ENCODE data around the gene SEMA6A. TPM values are rescaled to one million over a fixed set of nuclear protein-coding genes. Genes with fewer than 3 reads are reported as not detected.

Gene SEMA6A
- total and polyA plus RNA-seq, 4 donors, result 3.4 to 31.6 (median 12.0) TPM

DNA sequence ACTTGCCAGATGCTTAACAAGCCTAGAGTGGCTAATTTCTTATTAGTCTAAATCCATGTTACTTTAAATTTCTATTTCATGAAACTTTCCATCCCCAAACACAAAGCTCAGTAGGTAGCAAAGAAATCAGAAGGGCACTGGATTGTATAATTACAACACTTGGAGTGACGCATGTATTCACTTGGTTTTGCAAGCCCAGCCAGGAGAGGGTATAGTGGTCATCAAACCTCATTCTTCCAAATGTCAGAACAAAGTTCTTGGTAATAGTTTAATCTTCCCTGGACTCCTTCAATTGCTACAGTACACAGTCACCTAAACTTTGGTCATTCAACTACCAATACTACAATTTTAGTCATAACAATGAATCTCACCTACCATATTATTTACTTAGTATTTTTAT is 112.1 kb downstream of the SEMA6A start:
- Histone ChIP-seq H3K4me1 (ENCODE audit: control insufficient read depth in 5 of 5, insufficient read depth in 5 of 5, low read length in 5 of 5) (no peaks in the 10 kb centered on the region), H3K27ac (ENCODE audit: low read depth in 1 of 2, low read length in 1 of 2) (no peak overlapping the region), H3K9me3 (ENCODE audit: control insufficient read depth in 4 of 4, insufficient read depth in 3 of 4, low read length in 3 of 4) (peaks cover 0 to 2% (median 0%) of the 10 kb centered on the region in 4 donors), H3K27me3 (ENCODE audit: control insufficient read depth in 3 of 3, insufficient read depth in 3 of 3, low read length in 2 of 3) (no peaks in the 10 kb centered on the region), H3K4me3 (no peak overlapping the region), H3K9ac (ENCODE audit: insufficient read depth in 1 of 2, low read length in 2 of 2) (no peak overlapping the region), H3K36me3 (ENCODE audit: control insufficient read depth in 4 of 4, insufficient read depth in 4 of 4, low read length in 4 of 4) (peaks cover 0 to 6% (median 3%) of the 10 kb centered on the region in 4 donors)
- TF ChIP-seq, protein P1, sequence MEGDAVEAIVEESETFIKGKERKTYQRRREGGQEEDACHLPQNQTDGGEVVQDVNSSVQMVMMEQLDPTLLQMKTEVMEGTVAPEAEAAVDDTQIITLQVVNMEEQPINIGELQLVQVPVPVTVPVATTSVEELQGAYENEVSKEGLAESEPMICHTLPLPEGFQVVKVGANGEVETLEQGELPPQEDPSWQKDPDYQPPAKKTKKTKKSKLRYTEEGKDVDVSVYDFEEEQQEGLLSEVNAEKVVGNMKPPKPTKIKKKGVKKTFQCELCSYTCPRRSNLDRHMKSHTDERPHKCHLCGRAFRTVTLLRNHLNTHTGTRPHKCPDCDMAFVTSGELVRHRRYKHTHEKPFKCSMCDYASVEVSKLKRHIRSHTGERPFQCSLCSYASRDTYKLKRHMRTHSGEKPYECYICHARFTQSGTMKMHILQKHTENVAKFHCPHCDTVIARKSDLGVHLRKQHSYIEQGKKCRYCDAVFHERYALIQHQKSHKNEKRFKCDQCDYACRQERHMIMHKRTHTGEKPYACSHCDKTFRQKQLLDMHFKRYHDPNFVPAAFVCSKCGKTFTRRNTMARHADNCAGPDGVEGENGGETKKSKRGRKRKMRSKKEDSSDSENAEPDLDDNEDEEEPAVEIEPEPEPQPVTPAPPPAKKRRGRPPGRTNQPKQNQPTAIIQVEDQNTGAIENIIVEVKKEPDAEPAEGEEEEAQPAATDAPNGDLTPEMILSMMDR (IDR thresholded peaks at IDR 0.05; ENCODE audit: control extremely low read depth, extremely low read depth), result no peak
- WGBS, 2 donors, result 90 to 92% methylated on average over 1 of the region's 1 CpG
- DNase-seq, result no peak
- no peak for ATAC-seq (ENCODE audit: insufficient read depth, low FRiP score)

DNA sequence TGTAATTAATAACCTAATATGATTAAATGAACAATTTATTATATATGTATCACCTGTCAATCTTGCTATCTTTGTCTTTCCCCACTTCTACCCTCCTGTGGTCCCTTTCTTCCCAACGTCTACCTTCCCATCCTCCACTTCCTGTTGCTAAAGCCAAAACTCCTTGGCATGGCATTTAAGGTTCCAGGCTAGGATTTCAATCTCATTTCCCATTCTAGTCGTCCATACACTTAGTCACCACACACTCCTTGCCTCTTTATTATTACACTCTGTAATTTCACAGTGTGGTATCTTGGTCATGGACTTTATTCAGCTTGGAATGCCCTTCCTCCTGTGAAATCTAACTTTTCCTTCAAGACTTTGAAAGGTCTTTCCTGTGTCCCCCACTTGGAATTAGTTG is 115.3 kb downstream of the SEMA6A start:
- H3K36me3 ChIP-seq (ENCODE audit: control insufficient read depth in 4 of 4, insufficient read depth in 4 of 4, low read length in 4 of 4), result peaks cover 0 to 2% (median 0%) of the 10 kb centered on the region in 4 donors
- DNase-seq (no peak), ATAC-seq (ENCODE audit: insufficient read depth, low FRiP score) (no peak)
- H3K9me3 ChIP-seq (ENCODE audit: control insufficient read depth in 4 of 4, insufficient read depth in 3 of 4, low read length in 3 of 4), result no peaks in the 10 kb centered on the region
- WGBS, 2 donors, result 32 to 42% methylated on average over 2 of the region's 2 CpGs
- H3K27ac ChIP-seq (ENCODE audit: low read depth in 1 of 2, low read length in 1 of 2), result no peak overlapping the region
- TF ChIP-seq, protein P1 (IDR thresholded peaks at IDR 0.05; ENCODE audit: control extremely low read depth, extremely low read depth), result no peak
- no peak overlapping the region for H3K9ac ChIP-seq (ENCODE audit: insufficient read depth in 1 of 2, low read length in 2 of 2)
- peaks cover 0 to 9% (median 8%) of the 10 kb centered on the region in 5 donors for H3K4me1 ChIP-seq (ENCODE audit: control insufficient read depth in 5 of 5, insufficient read depth in 5 of 5, low read length in 5 of 5)
- no peak overlapping the region for H3K4me3 ChIP-seq
- no peaks in the 10 kb centered on the region for H3K27me3 ChIP-seq (ENCODE audit: control insufficient read depth in 3 of 3, insufficient read depth in 3 of 3, low read length in 2 of 3)

DNA sequence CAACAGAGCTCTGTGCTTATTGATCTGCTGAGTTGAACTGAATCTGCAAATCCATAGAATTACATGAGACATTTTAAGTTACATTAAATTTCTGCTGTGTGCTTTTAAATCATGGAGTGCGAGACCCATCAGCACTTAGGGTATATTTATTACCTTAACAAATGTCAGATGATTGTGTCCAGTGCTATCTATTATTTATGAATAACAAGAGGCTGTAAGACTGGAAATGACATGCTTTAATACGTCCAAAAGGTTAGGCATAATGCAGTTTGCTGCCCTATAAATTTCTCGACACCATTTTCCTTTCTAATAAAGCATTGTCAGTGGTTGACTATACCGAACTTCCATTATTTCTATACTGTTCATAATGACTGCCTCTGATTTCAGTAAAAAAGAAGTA is 117.6 kb downstream of the SEMA6A start:
- ATAC-seq (ENCODE audit: insufficient read depth, low FRiP score) (no peak), DNase-seq (no peak)
- H3K4me3 ChIP-seq, result no peak overlapping the region
- peaks cover 4 to 14% (median 10%) of the 10 kb centered on the region in 5 donors for H3K4me1 ChIP-seq (ENCODE audit: control insufficient read depth in 5 of 5, insufficient read depth in 5 of 5, low read length in 5 of 5)
- TF ChIP-seq, protein P1 (IDR thresholded peaks at IDR 0.05; ENCODE audit: control extremely low read depth, extremely low read depth), result no peak
- H3K27me3 ChIP-seq (ENCODE audit: control insufficient read depth in 3 of 3, insufficient read depth in 3 of 3, low read length in 2 of 3), result no peaks in the 10 kb centered on the region
- no peaks in the 10 kb centered on the region for H3K9me3 ChIP-seq (ENCODE audit: control insufficient read depth in 4 of 4, insufficient read depth in 3 of 4, low read length in 3 of 4)
- H3K36me3 ChIP-seq (ENCODE audit: control insufficient read depth in 4 of 4, insufficient read depth in 4 of 4, low read length in 4 of 4), result peaks cover 0 to 3% (median 1%) of the 10 kb centered on the region in 4 donors
- 99% methylated on average over 4 of the region's 4 CpGs for WGBS, 2 donors
- H3K27ac ChIP-seq (ENCODE audit: low read depth in 1 of 2, low read length in 1 of 2), result no peak overlapping the region
- no peak overlapping the region for H3K9ac ChIP-seq (ENCODE audit: insufficient read depth in 1 of 2, low read length in 2 of 2)

DNA sequence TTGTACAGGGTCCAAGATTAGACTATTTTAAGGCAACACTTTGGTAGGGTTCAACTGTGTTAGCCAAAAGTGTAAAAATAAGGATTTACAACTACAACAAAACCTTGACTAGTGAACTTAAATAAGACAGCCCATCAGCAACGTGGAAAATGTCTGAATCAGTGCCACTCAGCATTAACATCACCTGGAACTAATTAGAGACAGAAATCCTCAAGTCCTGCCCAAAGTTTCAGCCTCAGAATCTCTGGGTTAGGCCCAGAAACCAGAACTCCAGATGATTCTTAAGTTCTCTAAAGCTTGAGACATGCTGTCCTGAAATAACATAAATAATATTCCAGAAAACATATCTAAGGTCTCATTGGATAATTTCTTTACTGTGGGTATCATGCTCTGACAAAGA is 118.6 kb downstream of the SEMA6A start:
- H3K9ac ChIP-seq (ENCODE audit: insufficient read depth in 1 of 2, low read length in 2 of 2), result no peak overlapping the region
- no peak overlapping the region for H3K4me3 ChIP-seq
- TF ChIP-seq, protein P1 (IDR thresholded peaks at IDR 0.05; ENCODE audit: control extremely low read depth, extremely low read depth), result no peak
- no peaks in the 10 kb centered on the region for H3K9me3 ChIP-seq (ENCODE audit: control insufficient read depth in 4 of 4, insufficient read depth in 3 of 4, low read length in 3 of 4)
- H3K27me3 ChIP-seq (ENCODE audit: control insufficient read depth in 3 of 3, insufficient read depth in 3 of 3, low read length in 2 of 3), result no peaks in the 10 kb centered on the region
- 75 to 97% methylated on average over 1 of the region's 1 CpG for WGBS, 2 donors
- peaks cover 4 to 14% (median 10%) of the 10 kb centered on the region in 5 donors for H3K4me1 ChIP-seq (ENCODE audit: control insufficient read depth in 5 of 5, insufficient read depth in 5 of 5, low read length in 5 of 5)
- no peak for ATAC-seq (ENCODE audit: insufficient read depth, low FRiP score)
- H3K36me3 ChIP-seq (ENCODE audit: control insufficient read depth in 4 of 4, insufficient read depth in 4 of 4, low read length in 4 of 4), result peaks cover 0 to 5% (median 1%) of the 10 kb centered on the region in 4 donors
- no peak for DNase-seq
- no peak overlapping the region for H3K27ac ChIP-seq (ENCODE audit: low read depth in 1 of 2, low read length in 1 of 2)
